HG02981 (cell line): ENCODE measurements around the gene CEP170B.

Source experiments
- ATAC-seq: cut with Tn5 transposase; IDR thresholded peaks from one replicate; pipeline ENCODE4 v1.9.1; 2021; ENCODE audit warnings: mild to moderate bottlenecking, moderate library complexity; ENCODE audit not compliant: unreplicated experiment

Gene CEP170B

GRCh38 chr14:104866451-104867370 is 1.6 kb downstream of the CEP170B start:
- no peak for ATAC-seq

GRCh38 chr14:104867371-104868059 is 2.4 kb downstream of the CEP170B start:
- no peak for ATAC-seq

- ATAC-seq, result no peak
Observed at GRCh38 chr14:104868060-104868740, 3.1 kb downstream of the CEP170B start.

GRCh38 chr14:104868811-104869572 is 3.9 kb downstream of the CEP170B start:
- ATAC-seq, result no peak

- no peak for ATAC-seq
Observed at GRCh38 chr14:104869669-104870367, 4.8 kb downstream of the CEP170B start.

- no peak for ATAC-seq
Observed at GRCh38 chr14:104870368-104871144, 5.5 kb downstream of the CEP170B start.

- ATAC-seq, result no peak
Observed at GRCh38 chr14:104871145-104871655, 6.1 kb downstream of the CEP170B start.

GRCh38 chr14:104871656-104872468 is 6.8 kb downstream of the CEP170B start:
- ATAC-seq, result no peak

GRCh38 chr14:104872469-104873341 is 7.6 kb downstream of the CEP170B start:
- no peak for ATAC-seq

- ATAC-seq, result no peak
Observed at GRCh38 chr14:104873380-104874055, 8.4 kb downstream of the CEP170B start.

GRCh38 chr14:104874110-104874531 is 9.1 kb downstream of the CEP170B start:
- ATAC-seq, result no peak

- ATAC-seq, result no peak
Observed at GRCh38 chr14:104874571-104875411, 9.7 kb downstream of the CEP170B start.

GRCh38 chr14:104875412-104875751 is 10.3 kb downstream of the CEP170B start:
- no peak for ATAC-seq

GRCh38 chr14:104875811-104876210 is 10.7 kb downstream of the CEP170B start:
- ATAC-seq, result no peak

GRCh38 chr14:104876251-104876699 is 11.2 kb downstream of the CEP170B start:
- ATAC-seq, result no peak
